Stimulated activated CD4-positive, alpha-beta T cell treated with anti-CD3 and anti-CD28 coated beads, Interleukin-2, amount 100 ng/mL, for 4 hours (primary cell): ENCODE results near the gene CST2.
"Not testable (repeated sequence)": the region's sequence is repeated elsewhere in the genome, so short reads cannot be mapped to it uniquely, and the experiment has no call there.

Experiments used
- DNase-seq: peaks from one replicate; pipeline ENCODE4 v3.0.0-alpha.2; 2020; ENCODE audit warnings: low read depth

Gene CST2

GRCh38 chr20:23800865-23801264 is 25.7 kb downstream of the CST2 start:
- no peak for DNase-seq

- not testable (repeated sequence) for DNase-seq
These were observed 27.2 kb downstream of the CST2 start for GRCh38 chr20:23799216-23799847.

GRCh38 chr20:23795526-23795925 is 31.0 kb downstream of the CST2 start:
- no peak for DNase-seq

GRCh38 chr20:23794841-23795240 is 31.7 kb downstream of the CST2 start:
- DNase-seq, result no peak

GRCh38 chr20:23794065-23794464 is 32.5 kb downstream of the CST2 start:
- no peak for DNase-seq

GRCh38 chr20:23783447-23783846 is 43.1 kb downstream of the CST2 start:
- DNase-seq, result no peak

GRCh38 chr20:23782366-23782983 is 44.1 kb downstream of the CST2 start:
- DNase-seq, result no peak

- not testable (repeated sequence) for DNase-seq
These were observed 47.9 kb downstream of the CST2 start for GRCh38 chr20:23778676-23779075.

- DNase-seq, result not testable (repeated sequence)
These were observed 49.1 kb downstream of the CST2 start for GRCh38 chr20:23777380-23777779.

- no peak for DNase-seq
These were observed 50.3 kb downstream of the CST2 start for GRCh38 chr20:23776067-23776771.

GRCh38 chr20:23774081-23774480 is 52.4 kb downstream of the CST2 start:
- no peak for DNase-seq
